HUES64 (cell line): ENCODE measurements around the gene SCN3B.

Experiments used
- H3K27ac ChIP-seq: 2 replicates; pipeline ENCODE4 v1.7.0; 2013; ENCODE audit warnings: low read depth, low read length, inconsistent platforms
- H3K27me3 ChIP-seq: 2 replicates; pipeline ENCODE4 v1.6.1; 2013; ENCODE audit warnings: mild to moderate bottlenecking, low read length; ENCODE audit not compliant: insufficient read depth
- H3K36me3 ChIP-seq: 2 replicates; pipeline ENCODE4 v1.6.1; 2013; ENCODE audit warnings: mild to moderate bottlenecking, low read length; ENCODE audit not compliant: insufficient read depth
- H3K4me1 ChIP-seq: 2 replicates; pipeline ENCODE4 v1.6.1; 2013; ENCODE audit warnings: mild to moderate bottlenecking, low read length, moderate library complexity; ENCODE audit not compliant: insufficient read depth
- H3K4me3 ChIP-seq: 2 replicates; pipeline ENCODE4 v1.5.1; 2013; ENCODE audit warnings: mild to moderate bottlenecking, low read length, moderate library complexity
- H3K9ac ChIP-seq: 2 replicates; pipeline ENCODE4 v1.6.1; 2013; ENCODE audit warnings: mild to moderate bottlenecking, low read depth, low read length
- H3K9me3 ChIP-seq: 2 replicates; pipeline ENCODE4 v1.6.1; 2013; ENCODE audit warnings: low read depth, low read length; ENCODE audit not compliant: insufficient read depth
- WGBS: fragments of 150-250, 120-280 bp; methylation state at CpG from one replicate; pipeline ENCODE4 v1.1.7; 2013; ENCODE audit warnings: missing lambda C conversion rate; 5-methylcytosine and 5-hydroxymethylcytosine counted together

The SCN3B gene

DNA sequence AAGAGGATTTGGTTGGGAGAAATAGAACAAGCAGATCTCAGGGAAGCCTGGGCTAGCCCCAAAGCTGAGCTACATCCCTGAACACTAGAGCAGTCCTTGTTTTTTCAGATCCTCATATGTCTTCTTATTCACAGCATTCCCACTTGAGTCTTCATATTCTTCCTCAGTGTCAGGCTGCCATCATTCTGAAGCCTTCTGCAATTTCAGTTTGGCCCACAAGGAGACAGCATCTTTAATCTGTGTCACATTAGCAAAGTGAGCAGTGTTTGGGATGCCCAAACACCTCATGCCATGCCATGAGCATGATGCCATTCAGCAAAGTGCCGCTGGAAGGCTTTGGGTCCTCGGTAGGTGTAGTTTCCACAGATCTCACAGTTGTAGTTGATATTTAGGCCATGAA lies 56.6 kb downstream of the SCN3B start:
- H3K36me3 ChIP-seq, result peaks cover 42% of the 10 kb centered on the region
- 95% methylated on average over 2 of the region's 2 CpGs for WGBS

GRCh38 chr11:123594921-123595320 lies 59.5 kb downstream of the SCN3B start:
- WGBS, result 97% methylated on average over 3 of the region's 4 CpGs
- Histone ChIP-seq H3K9ac (no peak overlapping the region), H3K36me3 (peaks cover 23% of the 10 kb centered on the region; the same call in 1 of the 2 replicates)

More for the DNA sequence above, 56.6 kb downstream of the SCN3B start:
- no peaks in the 10 kb centered on the region for H3K4me1 ChIP-seq
- H3K27ac ChIP-seq, result no peak overlapping the region
- H3K27me3 ChIP-seq, result no peaks in the 10 kb centered on the region
- no peak overlapping the region for H3K9ac ChIP-seq
- no peak overlapping the region for H3K4me3 ChIP-seq
- no peaks in the 10 kb centered on the region for H3K9me3 ChIP-seq

DNA sequence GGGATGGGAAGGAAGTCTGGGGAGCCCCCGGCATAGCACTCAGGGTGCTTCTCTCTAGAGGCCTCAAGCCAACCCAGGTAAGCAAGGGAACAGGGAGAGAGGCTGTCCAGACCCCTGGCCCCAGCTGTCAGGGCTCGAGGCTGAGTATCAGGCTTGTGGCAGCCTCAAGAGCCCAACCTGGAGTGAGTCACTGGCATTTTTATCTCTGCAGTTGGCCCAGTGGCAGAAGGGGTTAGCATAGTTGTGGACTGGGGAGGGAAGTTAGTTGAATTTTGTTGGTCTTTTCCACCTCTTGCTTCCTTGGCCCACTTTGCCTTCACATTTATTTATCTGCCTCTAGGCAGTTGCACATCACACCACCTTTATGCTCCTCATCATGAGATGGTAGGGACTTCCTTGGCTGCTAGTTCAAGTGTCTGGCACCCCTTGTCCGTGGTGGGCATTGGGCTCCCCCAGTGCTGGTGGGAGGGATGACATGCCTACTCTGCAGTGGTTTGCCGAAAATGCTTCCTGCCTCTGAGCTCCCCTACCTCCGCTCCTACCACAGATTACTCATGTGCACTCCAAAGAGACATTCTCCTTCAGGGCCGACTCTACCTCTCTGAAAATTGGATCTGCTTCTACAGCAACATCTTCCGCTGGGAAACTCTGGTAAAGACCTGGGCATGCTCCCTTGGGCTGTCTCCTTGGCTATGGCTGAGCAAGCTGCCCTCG lies 60.1 kb downstream of the SCN3B start:
- no peaks in the 10 kb centered on the region for H3K27me3 ChIP-seq
- no peaks in the 10 kb centered on the region for H3K4me1 ChIP-seq
- peaks cover 22% of the 10 kb centered on the region; the same call in 1 of the 2 replicates for H3K36me3 ChIP-seq
- H3K9me3 ChIP-seq, result no peaks in the 10 kb centered on the region
- H3K27ac ChIP-seq, result no peak overlapping the region
- H3K4me3 ChIP-seq, result no peak overlapping the region
- no peak overlapping the region for H3K9ac ChIP-seq
- 92% methylated on average over 8 of the region's 8 CpGs for WGBS

More at GRCh38 chr11:123594921-123595320, 59.5 kb downstream of the SCN3B start:
- no peaks in the 10 kb centered on the region for H3K4me1 ChIP-seq
- no peaks in the 10 kb centered on the region for H3K9me3 ChIP-seq
- H3K27ac ChIP-seq, result no peak overlapping the region
- no peaks in the 10 kb centered on the region for H3K27me3 ChIP-seq
- H3K4me3 ChIP-seq, result no peak overlapping the region

- 86% methylated on average over 5 of the region's 6 CpGs for WGBS
- Histone ChIP-seq H3K27ac (no peak overlapping the region), H3K9me3 (no peaks in the 10 kb centered on the region), H3K27me3 (no peaks in the 10 kb centered on the region), H3K36me3 (peaks cover 18% of the 10 kb centered on the region; the same call in 1 of the 2 replicates), H3K9ac (no peak overlapping the region), H3K4me1 (no peaks in the 10 kb centered on the region), H3K4me3 (no peak overlapping the region)
Measured at GRCh38 chr11:123593570-123593969, 60.9 kb downstream of the SCN3B start.

DNA sequence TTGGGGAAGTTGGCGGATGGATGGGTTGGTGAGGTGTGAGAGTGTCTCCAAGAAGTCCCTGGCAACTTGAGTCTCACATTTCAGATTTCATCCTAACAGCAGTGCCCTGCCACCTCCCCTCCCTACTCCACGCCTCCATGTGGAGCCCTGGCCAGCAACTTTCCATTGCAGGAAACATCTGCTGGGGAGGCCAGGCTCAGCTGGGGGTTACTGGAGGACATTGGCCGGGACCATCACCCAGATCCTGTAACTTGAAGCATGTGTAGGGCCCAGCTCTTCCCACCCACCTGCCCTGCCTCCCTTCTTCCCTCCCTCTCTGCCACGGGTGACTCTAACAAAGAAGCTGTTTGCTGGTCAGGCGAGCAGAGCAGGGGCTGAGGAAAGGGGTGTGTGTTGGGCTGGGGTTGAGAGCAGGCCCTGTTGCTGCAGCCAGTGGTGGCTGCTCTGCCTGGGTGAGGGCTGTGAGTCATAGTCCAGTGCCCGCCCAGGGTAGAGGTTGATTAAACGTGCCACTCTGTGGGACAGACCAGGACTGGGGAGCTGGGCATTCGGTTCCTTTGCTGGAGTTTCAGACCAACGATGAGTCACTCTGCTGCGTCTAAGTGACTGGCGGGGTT lies 64.0 kb downstream of the SCN3B start:
- H3K9ac ChIP-seq, result no peak overlapping the region
- no peaks in the 10 kb centered on the region for H3K4me1 ChIP-seq
- no peak overlapping the region for H3K27ac ChIP-seq
- 90% methylated on average over 10 of the region's 11 CpGs for WGBS
- H3K36me3 ChIP-seq, result 0 out of 2 replicates have a peak, but pooled peaks cover 7% of the 10 kb centered on the region
- no peaks in the 10 kb centered on the region for H3K27me3 ChIP-seq
- H3K9me3 ChIP-seq, result no peaks in the 10 kb centered on the region
- no peak overlapping the region for H3K4me3 ChIP-seq

GRCh38 chr11:123588864-123589262 lies 65.6 kb downstream of the SCN3B start:
- WGBS, result 94% methylated on average over 5 of the region's 5 CpGs
- Histone ChIP-seq H3K36me3 (0 out of 2 replicates have a peak, but pooled peaks cover 6% of the 10 kb centered on the region), H3K27ac (no peak overlapping the region)

DNA sequence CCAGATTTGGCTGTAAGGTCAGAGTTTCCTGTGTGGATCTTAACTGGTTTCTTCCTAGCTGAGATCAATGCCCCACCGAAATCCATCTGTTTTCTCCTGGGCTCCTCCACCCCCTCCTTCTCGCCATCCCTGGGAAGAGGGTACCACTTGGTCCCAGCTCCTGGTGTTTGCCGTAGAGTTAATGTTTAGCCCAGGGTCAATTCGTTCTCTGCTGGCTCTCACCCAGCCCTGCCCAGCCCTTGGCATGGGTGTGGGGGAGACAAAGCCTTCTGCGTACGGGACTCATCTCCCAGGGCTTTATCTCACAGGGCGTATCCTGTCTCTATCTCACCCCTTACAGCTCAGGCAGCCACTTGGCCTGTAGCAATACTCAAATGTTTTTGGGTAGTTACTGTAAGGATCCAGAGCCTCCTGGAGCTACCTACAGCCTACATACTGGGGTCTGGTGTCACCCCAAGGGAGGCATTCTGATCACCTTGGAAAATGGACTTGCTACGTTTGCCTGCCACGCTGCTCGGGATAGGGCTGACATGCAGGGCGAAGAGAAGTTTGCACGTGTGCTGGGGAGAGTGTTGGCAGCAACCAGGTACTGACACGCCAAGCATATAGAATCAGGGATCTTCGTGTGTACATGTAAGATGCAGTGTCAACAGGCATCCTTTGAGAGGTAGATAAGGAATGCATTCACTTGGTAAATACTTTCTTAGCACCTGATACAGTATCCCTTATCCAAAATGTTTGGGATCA lies 66.1 kb downstream of the SCN3B start:
- no peaks in the 10 kb centered on the region for H3K4me1 ChIP-seq
- H3K9me3 ChIP-seq, result no peaks in the 10 kb centered on the region
- H3K27me3 ChIP-seq, result no peaks in the 10 kb centered on the region
- 92% methylated on average over 14 of the region's 14 CpGs for WGBS
- no peak overlapping the region for H3K4me3 ChIP-seq
- no peak overlapping the region for H3K27ac ChIP-seq
- 0 out of 2 replicates have a peak, but pooled peaks cover 4% of the 10 kb centered on the region for H3K36me3 ChIP-seq
- no peak overlapping the region for H3K9ac ChIP-seq

More at GRCh38 chr11:123588864-123589262, 65.6 kb downstream of the SCN3B start:
- Histone ChIP-seq H3K27me3 (no peaks in the 10 kb centered on the region), H3K4me3 (no peak overlapping the region), H3K9me3 (no peaks in the 10 kb centered on the region), H3K4me1 (no peaks in the 10 kb centered on the region), H3K9ac (no peak overlapping the region)

DNA sequence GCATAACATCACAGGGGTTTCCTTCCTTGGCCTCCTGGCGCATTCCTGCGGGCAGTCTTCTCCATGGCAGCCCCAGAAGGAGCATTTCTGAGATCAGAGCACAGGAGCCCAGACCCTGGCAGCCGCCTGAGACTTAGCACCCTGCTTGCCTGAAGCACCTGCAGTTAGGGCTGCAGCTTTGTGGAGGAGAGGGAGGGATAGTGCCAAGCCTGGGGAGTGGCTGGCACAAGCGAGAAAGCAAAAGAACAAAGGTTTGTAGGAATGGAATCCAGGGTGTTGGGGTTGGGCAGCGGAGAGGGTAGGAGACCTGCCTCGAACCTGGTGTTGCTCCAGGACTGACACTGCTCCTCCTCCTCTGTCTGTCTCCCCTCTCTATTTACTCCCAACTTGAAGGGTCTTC lies 66.9 kb downstream of the SCN3B start:
- no peak overlapping the region for H3K9ac ChIP-seq
- no peaks in the 10 kb centered on the region for H3K9me3 ChIP-seq
- no peaks in the 10 kb centered on the region for H3K4me1 ChIP-seq
- H3K36me3 ChIP-seq, result 0 out of 2 replicates have a peak, but pooled peaks cover 4% of the 10 kb centered on the region
- WGBS, result 95% methylated on average over 6 of the region's 6 CpGs
- H3K27me3 ChIP-seq, result no peaks in the 10 kb centered on the region
- no peak overlapping the region for H3K27ac ChIP-seq
- H3K4me3 ChIP-seq, result no peak overlapping the region

- no peak overlapping the region for H3K9ac ChIP-seq
- 0 out of 2 replicates have a peak, but pooled peaks cover 4% of the 10 kb centered on the region for H3K36me3 ChIP-seq
- no peak overlapping the region for H3K4me3 ChIP-seq
- H3K4me1 ChIP-seq, result no peaks in the 10 kb centered on the region
- H3K27ac ChIP-seq, result no peak overlapping the region
- H3K27me3 ChIP-seq, result no peaks in the 10 kb centered on the region
- 90% methylated on average over 2 of the region's 2 CpGs for WGBS
- no peaks in the 10 kb centered on the region for H3K9me3 ChIP-seq
Measured at GRCh38 chr11:123587044-123587443, 67.4 kb downstream of the SCN3B start.

DNA sequence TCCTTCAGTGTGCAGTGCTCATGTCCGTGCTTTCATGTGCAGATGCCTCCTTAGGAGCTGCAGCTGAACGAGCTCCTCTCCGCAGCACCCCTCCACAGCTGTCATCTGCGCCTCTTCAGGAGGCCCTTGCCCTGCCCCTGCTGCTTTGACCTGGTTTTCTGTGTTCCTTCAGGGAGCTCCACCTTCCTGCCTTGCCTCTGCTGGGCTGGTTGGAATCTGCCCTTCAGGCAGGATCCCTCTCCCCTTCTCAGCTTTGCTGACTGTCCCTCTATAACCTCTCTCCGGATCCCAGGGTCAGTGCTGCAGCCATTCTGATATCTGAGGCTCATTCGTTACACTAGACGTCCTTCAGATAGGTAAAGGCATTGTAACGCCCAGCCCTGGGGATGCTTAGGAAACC lies 67.9 kb downstream of the SCN3B start:
- Histone ChIP-seq H3K27ac (no peak overlapping the region), H3K27me3 (no peaks in the 10 kb centered on the region), H3K9me3 (no peaks in the 10 kb centered on the region), H3K36me3 (0 out of 2 replicates have a peak, but pooled peaks cover 4% of the 10 kb centered on the region), H3K4me3 (no peak overlapping the region), H3K4me1 (no peaks in the 10 kb centered on the region), H3K9ac (no peak overlapping the region)
- WGBS, result 76% methylated on average over 8 of the region's 8 CpGs

GRCh38 chr11:123585706-123586105 lies 68.7 kb downstream of the SCN3B start:
- H3K4me3 ChIP-seq, result no peak overlapping the region
- no peaks in the 10 kb centered on the region for H3K27me3 ChIP-seq
- 66% methylated on average over 5 of the region's 5 CpGs for WGBS
- no peaks in the 10 kb centered on the region for H3K9me3 ChIP-seq
- H3K27ac ChIP-seq, result no peak overlapping the region
- H3K9ac ChIP-seq, result no peak overlapping the region
- no peaks in the 10 kb centered on the region for H3K36me3 ChIP-seq
- H3K4me1 ChIP-seq, result peaks cover 6% of the 10 kb centered on the region
